Neural progenitor cell (in vitro differentiated cells): ENCODE results near the gene EMP1. TPM values are rescaled to one million over a fixed set of nuclear protein-coding genes. Genes with fewer than 3 reads are reported as not detected.
A peak's percentile ranks its signal among the peaks of the same experiment; 100 is the strongest.

Source experiments
- DNase-seq: peaks from one replicate; pipeline ENCODE4 v3.0.0-alpha.2; 2016; ENCODE audit warnings: low spot score
- H2AFZ ChIP-seq: fragments of 200-600 bp; sonication (generic); replicated peaks from 2 replicates; pipeline ENCODE4 v1.6.1; 2016; ENCODE audit warnings: antibody characterized with exemption
- H3F3A ChIP-seq: fragments of 200-600 bp; sonication (generic); 2 replicates; pipeline ENCODE4 v1.6.1; 2016; ENCODE audit warnings: antibody characterized with exemption, low read depth
- H3K27ac ChIP-seq: fragments of 200-600 bp; sonication (generic); 2 replicates; pipeline ENCODE4 v1.5.1; 2016; ENCODE audit warnings: mild to moderate bottlenecking
- H3K27me3 ChIP-seq: fragments of 200-600 bp; sonication (generic); 2 replicates; pipeline ENCODE4 v1.6.1; 2016; ENCODE audit warnings: mild to moderate bottlenecking, moderate library complexity
- H3K36me3 ChIP-seq: fragments of 200-600 bp; sonication (generic); 2 replicates; pipeline ENCODE4 v1.5.1; 2016
- H3K4me1 ChIP-seq: fragments of 200-600 bp; sonication (generic); 2 replicates; pipeline ENCODE4 v1.6.1; 2016; ENCODE audit warnings: mixed run types
- H3K4me2 ChIP-seq: fragments of 200-600 bp; sonication (generic); 2 replicates; pipeline ENCODE4 v1.6.1; 2016
- H3K4me3 ChIP-seq: fragments of 200-600 bp; sonication (generic); 2 replicates; pipeline ENCODE4 v1.5.1; 2016
- H3K79me2 ChIP-seq: fragments of 200-600 bp; sonication (generic); 2 replicates; pipeline ENCODE4 v1.6.1; 2016; ENCODE audit warnings: low read depth
- H3K9ac ChIP-seq: fragments of 200-600 bp; sonication (generic); 2 replicates; pipeline ENCODE4 v1.6.1; 2016
- H3K9me3 ChIP-seq: fragments of 200-600 bp; sonication (generic); 2 replicates; pipeline ENCODE4 v1.5.1; 2016; ENCODE audit warnings: low read depth
- H4K20me1 ChIP-seq: fragments of 200-600 bp; sonication (generic); 2 replicates; pipeline ENCODE4 v1.6.1; 2016; ENCODE audit warnings: low read depth
- H3K27ac Mint-ChIP-seq: 3 replicates; pipeline ENCODE4 v1.8.0; 2021; ENCODE audit warnings: mixed read lengths
- H3K27me3 Mint-ChIP-seq: 2 replicates; pipeline ENCODE4 v1.8.0; 2022; ENCODE audit warnings: low read depth, mild to moderate bottlenecking, inconsistent platforms, moderate library complexity, mixed read lengths; ENCODE audit not compliant: insufficient read depth
- H3K36me3 Mint-ChIP-seq: 3 replicates; pipeline ENCODE4 v1.8.0; 2021; ENCODE audit warnings: mixed read lengths
- H3K4me1 Mint-ChIP-seq: 3 replicates; pipeline ENCODE4 v1.8.0; 2021; ENCODE audit warnings: mixed read lengths
- H3K4me3 Mint-ChIP-seq: 3 replicates; pipeline ENCODE4 v1.8.0; 2021; ENCODE audit warnings: mild to moderate bottlenecking, moderate library complexity, mixed read lengths
- H3K9me3 Mint-ChIP-seq: 3 replicates; pipeline ENCODE4 v1.8.0; 2020; ENCODE audit warnings: mixed read lengths
- CTCF ChIP-seq: fragments of 200-600 bp; sonication (generic); IDR thresholded peaks from 2 replicates; pipeline ENCODE4 v1.5.1; 2017; ENCODE audit warnings: antibody characterized with exemption, mild to moderate bottlenecking
- EZH2 ChIP-seq: fragments of 200-600 bp; sonication (generic); IDR thresholded peaks from 2 replicates; pipeline ENCODE4 v1.6.1; 2017; ENCODE audit warnings: antibody characterized with exemption, mild to moderate bottlenecking, moderate library complexity
- EZH2phosphoT487 ChIP-seq: fragments of 200-600 bp; sonication (generic); IDR thresholded peaks from 2 replicates; pipeline ENCODE4 v1.6.1; 2017; ENCODE audit warnings: antibody characterized with exemption
- total RNA-seq: library from RNA; depleted of rRNA; stranded (reverse); fragments of >200 nt; gene quantifications from 2 replicates; pipeline ENCODE4 v1.2.3, GENCODE V29; 2015; ENCODE audit warnings: low replicate concordance

EMP1 gene
- total RNA-seq, 1 donor from 2014 or later: not detected

GRCh38 chr12:13209436-13210235 lies 13.1 kb downstream of the EMP1 start:
- Histone ChIP-seq H4K20me1 (no peaks in the 10 kb centered on the region), H3K36me3 (no peaks in the 10 kb centered on the region), H3K27me3 (no peaks in the 10 kb centered on the region), H3F3A (peaks cover 7% of the 10 kb centered on the region), H3K27ac (no peak overlapping the region), H3K4me3 (no peak overlapping the region), H3K9ac (no peak overlapping the region), H3K4me1 (peaks cover 24% of the 10 kb centered on the region), H3K4me2 (no peak overlapping the region), H3K79me2 (no peaks in the 10 kb centered on the region), H2AFZ (peak overlapping the region; percentile 58), H3K9me3 (no peaks in the 10 kb centered on the region)
- Mint-ChIP-seq H3K36me3 (peaks cover 4% of the 10 kb centered on the region), H3K9me3 (no peaks in the 10 kb centered on the region), H3K4me1 (peaks cover 66% of the 10 kb centered on the region), H3K27ac (peak overlapping the region; percentile 3), H3K27me3 (peaks cover 2% of the 10 kb centered on the region), H3K4me3 (no peak overlapping the region)
- no peak for DNase-seq
- TF ChIP-seq EZH2: no peak
- no peak for TF ChIP-seq EZH2phosphoT487
- no peak for TF ChIP-seq CTCF

- TF ChIP-seq CTCF: no peak
- no peak for TF ChIP-seq EZH2phosphoT487
- no peak for TF ChIP-seq EZH2
- peak overlapping the region; percentile 58 for H2AFZ ChIP-seq
- H3F3A ChIP-seq: peaks cover 7% of the 10 kb centered on the region
- H3K4me1 Mint-ChIP-seq: peaks cover 63% of the 10 kb centered on the region
- no peak overlapping the region for H3K4me2 ChIP-seq
- peaks cover 9% of the 10 kb centered on the region for H3K36me3 Mint-ChIP-seq
- peak; percentile 14 for DNase-seq
- H3K4me1 ChIP-seq: peaks cover 24% of the 10 kb centered on the region
- H3K9ac ChIP-seq: no peak overlapping the region
- H3K9me3 Mint-ChIP-seq: peaks cover 2% of the 10 kb centered on the region
- H3K27me3 ChIP-seq: no peaks in the 10 kb centered on the region
- no peak overlapping the region for H3K27ac Mint-ChIP-seq
- no peaks in the 10 kb centered on the region for H3K36me3 ChIP-seq
- no peaks in the 10 kb centered on the region for H3K79me2 ChIP-seq
- no peaks in the 10 kb centered on the region for H4K20me1 ChIP-seq
- H3K9me3 ChIP-seq: no peaks in the 10 kb centered on the region
- H3K27ac ChIP-seq: no peak overlapping the region
- peaks cover 2% of the 10 kb centered on the region for H3K27me3 Mint-ChIP-seq
- no peak overlapping the region for H3K4me3 ChIP-seq
- H3K4me3 Mint-ChIP-seq: no peak overlapping the region
These were observed 14.0 kb downstream of the EMP1 start for GRCh38 chr12:13210236-13211190.

- Histone ChIP-seq H3K79me2 (no peaks in the 10 kb centered on the region), H3K27me3 (no peaks in the 10 kb centered on the region), H3K9me3 (no peaks in the 10 kb centered on the region), H3K9ac (no peak overlapping the region), H4K20me1 (no peaks in the 10 kb centered on the region), H3F3A (peaks cover 7% of the 10 kb centered on the region), H3K27ac (no peak overlapping the region), H2AFZ (peak overlapping the region; percentile 99), H3K4me3 (no peak overlapping the region), H3K4me1 (peaks cover 21% of the 10 kb centered on the region), H3K4me2 (no peak overlapping the region), H3K36me3 (no peaks in the 10 kb centered on the region)
- peaks cover 55% of the 10 kb centered on the region for H3K4me1 Mint-ChIP-seq
- DNase-seq: no peak
- peaks cover 10% of the 10 kb centered on the region for H3K36me3 Mint-ChIP-seq
- H3K27ac Mint-ChIP-seq: peak overlapping the region; percentile 62
- peaks cover 2% of the 10 kb centered on the region for H3K27me3 Mint-ChIP-seq
- TF ChIP-seq EZH2: no peak
- no peak for TF ChIP-seq EZH2phosphoT487
- TF ChIP-seq CTCF: no peak
- H3K4me3 Mint-ChIP-seq: no peak overlapping the region
- H3K9me3 Mint-ChIP-seq: peaks cover 2% of the 10 kb centered on the region
These were observed 14.8 kb downstream of the EMP1 start for GRCh38 chr12:13211191-13211858.
